Inflammatory macrophage treated with lipopolysaccharide for 1 hour (primary cell): Measurements from ENCODE around the gene CYTH4.

Source experiments
- DNase-seq, 2 donors: peaks; one replicate each; pipeline ENCODE4 v3.0.0-alpha.2; 2020 to 2022

Gene CYTH4

DNA sequence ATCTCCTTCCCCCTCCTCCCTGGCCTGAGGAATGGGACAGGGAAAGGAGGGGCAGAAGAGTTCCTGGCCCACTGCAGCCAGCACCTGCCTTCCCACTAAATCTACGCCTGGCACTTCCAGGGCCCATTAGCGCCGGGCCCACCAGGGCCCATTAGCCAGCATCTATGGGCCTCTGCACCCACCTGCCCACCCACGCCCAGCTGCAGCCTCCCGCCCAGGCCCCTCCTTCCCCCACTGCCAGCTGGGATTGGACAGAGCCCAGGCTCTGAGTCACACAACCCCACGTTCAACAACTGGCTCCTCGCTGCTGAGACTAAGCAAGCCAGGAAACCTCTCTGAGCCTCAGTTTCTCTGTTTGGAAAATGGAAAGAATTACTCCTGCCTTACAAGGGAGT is 48.7 kb downstream of the CYTH4 start:
- no peak for DNase-seq

DNA sequence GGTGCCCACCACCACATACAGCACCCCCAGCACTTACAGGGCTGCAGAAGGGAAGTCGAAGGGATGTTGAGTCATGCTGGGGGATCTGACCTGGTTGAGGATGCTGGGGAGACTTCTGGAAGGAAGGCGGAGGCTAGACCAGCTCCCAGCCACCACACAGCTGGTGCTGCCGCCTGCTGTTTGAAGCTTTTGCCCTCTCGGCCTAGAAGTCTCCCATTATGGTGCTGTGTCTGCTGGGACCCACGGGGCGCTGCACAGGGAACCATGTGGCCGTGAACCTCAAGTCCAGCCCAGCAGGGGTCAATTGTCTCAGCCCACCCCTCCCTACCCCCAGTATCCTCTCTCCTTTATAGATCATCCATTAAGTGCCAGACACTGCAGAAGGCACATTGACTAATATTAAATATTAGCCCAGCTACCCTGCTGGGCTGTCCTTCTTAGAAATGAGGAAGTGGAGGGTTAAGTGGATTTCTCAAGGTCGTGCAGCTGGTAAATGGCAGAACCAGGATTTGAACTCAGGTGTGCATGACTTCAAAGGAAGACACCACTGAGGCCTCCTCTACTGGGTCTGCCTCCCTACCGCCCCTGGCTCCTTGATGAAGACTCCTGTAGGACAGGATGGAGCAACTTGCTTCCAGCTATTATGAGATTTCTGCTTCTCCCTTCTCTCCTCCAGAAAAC is 49.7 kb downstream of the CYTH4 start:
- DNase-seq = peak in 1 of 2 donors; percentile 23

DNA sequence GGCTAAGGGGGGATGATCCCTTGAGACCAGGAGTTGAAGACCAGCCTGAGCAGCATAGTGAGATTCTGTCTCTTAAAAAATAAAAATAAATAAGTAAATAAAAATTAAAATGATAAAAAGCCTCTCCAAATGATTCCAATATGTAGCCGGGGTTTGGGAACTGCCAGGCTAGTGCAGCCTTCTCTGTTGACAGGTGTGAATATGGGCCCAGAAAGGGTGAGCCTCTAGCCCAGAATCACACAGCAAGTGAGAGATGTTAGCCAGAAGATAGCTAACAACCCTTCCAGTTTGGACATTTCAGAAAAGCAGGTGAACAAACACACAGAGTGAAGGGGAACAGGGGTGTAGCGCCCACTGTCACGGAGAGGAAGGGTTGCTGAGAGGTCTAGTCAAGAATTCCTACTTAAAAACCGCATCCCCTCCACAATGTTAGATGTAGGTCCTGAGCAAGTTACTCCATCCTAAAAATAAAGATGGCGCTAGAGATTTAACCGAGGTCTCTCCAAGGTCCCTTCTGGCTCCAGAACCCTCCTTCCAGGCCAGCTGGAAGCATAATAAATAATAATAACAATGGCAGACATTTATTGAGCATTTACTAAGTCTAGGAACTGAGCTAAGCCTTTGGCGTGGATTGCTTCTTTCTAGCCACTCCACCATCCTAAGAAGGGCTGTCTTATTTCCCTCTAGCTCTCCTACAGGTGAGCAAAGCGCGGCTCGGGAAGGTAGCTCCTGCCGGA is 51.6 kb downstream of the CYTH4 start:
- DNase-seq = no peak

DNA sequence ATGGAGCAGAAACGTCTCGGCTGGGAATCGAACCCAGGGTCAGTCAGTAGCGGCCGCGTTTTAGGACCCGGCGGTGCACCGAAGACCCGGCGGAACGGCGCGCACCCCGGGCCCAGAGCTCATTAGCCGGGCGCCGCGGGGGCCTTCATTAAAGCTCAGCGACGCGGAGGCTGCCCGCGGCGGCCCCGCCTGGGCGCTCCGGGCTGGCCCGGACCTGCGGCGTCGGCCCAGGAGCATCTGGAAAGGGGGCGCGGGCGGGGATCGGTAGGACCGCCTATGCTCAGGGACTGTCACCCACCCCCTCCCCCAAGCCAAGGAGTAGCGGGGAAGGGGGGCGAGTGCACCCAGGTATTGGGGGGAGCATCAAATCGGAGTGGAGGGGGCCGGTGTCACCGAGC is 52.2 kb downstream of the CYTH4 start:
- DNase-seq = no peak

DNA sequence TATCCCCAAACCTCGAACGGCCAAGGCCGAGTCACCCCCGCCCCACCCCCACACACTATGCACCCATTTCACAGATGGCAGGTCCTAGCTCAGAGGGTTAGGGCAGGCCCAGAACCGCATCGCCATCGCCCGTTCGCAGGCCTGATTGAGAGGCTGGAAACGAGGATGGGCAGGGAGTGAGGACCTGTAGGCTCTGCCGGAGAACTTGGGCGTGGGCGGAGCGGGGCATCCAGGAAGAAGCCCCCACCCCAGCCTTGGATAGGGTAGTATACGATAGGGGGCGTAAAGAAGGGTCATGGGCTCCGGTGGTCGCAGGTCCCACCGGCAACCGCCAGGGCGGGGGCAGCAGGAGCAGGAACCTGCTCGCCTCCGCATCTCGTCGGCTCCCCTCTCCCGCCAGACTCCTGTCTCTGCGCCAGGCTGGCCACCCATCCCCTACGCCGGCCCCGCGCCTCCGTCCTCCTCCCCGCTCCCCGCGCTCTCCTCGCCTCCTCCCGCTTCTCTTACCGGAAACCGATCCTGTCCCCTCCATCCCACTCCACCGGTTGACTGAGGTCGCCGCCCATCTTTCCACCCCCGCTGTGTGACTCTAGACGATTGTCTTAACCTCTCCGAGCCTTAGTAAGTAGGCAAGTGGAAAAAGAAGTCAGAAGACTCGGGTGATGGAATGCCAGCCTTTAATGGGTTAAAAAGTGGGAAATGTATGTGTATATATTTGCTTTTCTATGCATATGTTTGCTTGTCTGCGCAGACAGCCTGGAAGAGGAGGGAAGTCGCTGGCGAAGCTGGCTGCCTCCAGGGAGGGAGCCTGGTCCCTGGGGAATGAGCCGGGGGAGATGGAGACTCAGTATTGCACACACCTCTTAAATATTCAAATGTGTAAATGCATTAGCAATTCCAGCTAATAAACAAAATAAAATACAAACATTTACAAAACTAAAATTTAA is 52.8 kb downstream of the CYTH4 start:
- DNase-seq = no peak

DNA sequence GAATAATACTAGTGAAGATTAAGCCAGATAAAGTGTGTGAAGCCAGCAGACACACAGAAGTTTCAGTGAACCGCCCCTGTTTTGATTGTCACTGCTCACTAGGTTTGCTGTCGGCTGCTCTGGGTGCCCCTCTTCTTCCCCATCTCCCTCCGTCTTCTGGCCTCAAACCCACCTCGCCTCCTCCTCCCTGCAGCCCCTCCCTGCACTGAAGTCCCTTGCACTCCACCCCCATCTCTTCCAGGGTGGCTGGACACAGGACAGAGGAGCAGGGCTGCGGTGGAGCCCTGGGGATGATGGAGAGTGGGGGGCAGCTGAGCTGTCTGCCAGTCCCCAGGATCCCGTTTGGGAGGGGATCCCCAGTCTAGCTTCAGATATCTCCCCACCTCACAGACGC is 53.5 kb downstream of the CYTH4 start:
- no peak for DNase-seq

DNA sequence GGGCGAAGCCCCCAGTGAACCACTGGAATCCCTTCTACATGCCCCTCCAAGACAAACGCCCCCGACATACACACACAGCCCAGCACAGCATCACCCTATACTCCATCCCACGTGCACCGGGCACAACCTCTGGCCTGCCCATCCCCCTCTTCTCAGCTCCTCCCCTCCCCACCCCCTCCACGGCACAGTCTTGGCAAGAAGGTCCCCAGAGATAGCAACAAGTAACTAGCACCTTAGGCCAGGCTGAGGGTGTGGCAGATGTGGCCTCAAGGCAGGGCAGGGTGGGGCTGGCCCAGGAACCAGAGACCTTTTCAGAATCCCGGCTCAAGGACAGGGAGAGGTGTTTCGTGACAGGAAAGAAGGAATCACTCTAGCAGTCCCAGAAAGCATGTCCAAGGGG is 54.3 kb downstream of the CYTH4 start:
- no peak for DNase-seq

DNA sequence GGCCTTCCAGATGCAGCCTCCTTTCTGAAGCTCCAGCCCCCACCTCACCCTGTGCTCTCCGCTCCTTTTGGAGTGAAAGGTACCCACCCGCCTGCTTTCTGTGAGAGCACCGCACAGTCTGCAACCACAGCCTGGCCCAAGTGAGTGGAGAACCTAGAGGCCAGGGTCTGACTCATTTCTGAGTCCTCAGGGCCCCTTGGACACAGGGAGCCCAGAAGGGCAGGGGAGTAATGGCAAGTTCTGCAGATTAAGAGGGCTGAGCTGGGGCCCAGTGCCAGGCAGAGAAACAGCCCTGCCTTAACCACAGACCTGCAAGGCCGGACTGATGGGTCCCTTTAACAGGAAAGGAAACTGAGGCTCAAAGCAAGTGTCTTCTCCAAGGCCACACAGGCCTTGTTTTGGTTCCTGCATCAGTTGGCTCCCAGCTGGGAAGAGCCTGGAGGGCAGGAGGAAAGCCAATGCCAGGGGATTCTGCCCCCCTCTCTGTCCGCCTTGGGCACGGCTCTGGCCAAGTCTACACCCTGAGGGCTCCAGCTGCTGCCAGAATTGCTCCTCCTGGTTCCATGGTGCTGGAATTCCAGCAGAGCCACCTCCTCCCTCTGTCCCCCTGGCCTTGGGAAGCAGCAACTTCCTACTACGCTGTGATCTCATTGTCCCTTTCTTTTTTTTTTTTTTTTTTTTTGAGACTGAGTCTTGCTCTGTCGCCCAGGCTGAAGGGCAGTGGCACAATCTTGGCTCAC is 55.1 kb downstream of the CYTH4 start:
- no peak for DNase-seq

DNA sequence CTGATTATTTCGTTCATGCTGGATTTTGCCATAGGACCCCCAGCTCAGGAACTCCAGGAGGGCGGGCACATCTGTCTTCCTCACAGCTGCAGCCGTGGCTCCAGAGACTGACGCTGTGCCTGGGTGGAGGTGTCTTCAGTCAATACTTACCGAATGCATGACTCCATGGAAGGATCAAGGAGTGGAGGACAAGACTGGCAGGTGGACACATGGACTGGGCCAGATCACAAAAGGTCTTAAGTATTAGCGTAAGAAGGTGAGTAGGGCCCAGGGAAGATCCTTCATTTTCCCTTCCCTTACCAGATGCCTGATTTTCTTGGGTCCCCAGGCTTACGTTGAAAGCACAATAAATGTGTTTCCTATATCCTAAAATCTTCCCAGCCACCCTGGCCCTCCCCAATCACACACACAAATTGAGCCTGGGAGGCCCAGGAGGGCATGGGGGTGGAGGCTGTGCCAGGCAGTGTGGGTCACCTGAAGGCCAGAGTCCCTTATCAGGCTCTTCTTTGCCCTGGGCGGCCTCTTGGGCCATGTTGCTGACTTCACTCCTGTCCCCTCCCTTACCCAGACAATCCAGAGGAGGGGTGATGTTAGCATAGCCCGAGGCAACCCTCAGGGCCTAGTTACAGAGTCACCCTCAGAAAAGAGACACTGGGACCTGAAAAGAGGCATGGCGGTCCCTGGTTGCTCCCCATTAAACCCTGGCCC is 56.4 kb downstream of the CYTH4 start:
- no peak for DNase-seq

DNA sequence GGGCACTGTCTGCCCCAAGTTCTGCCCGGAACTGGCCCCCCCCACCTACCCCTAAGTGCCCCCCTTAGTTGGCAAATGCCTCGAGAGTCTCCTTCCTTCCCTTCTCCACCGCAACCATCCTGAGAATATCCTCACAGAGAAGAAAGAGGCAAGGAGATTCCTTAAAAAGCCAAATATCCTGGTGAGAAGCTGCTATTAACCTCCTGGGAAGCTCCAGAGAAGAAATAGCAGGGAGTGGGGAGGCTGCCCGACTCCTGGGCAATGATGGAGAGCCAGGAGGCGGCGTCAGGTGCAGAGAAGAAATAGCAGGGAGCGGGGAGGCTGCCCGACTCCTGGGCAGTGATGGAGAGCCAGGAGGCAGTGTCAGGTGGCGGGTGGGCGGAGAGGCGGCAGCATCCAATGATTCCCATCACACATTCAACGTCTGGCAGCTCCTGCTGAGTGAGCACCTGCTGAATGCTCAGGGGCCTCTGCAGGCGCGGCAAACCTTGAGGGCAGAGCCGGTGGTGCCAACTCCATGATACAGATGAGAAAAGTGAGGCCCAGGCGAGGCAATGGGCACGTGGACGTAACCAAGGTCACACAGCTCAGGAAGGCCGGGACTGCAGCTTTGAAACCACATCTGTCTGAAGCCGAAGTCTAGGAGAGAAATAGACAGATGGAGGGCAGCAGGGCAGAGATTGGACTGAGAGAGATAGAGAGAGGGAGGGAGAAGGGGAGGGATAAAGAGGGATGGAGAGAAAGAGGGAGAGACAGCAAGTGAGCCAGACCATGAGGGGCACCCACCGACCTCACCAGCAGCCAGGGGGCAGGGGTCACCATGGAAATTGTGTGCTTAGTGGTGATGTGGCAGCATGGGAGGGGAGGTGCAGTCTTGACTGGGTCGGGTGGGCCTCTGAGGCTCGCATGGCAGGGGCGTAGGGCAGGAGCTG is 58.3 kb downstream of the CYTH4 start:
- DNase-seq = no peak

DNA sequence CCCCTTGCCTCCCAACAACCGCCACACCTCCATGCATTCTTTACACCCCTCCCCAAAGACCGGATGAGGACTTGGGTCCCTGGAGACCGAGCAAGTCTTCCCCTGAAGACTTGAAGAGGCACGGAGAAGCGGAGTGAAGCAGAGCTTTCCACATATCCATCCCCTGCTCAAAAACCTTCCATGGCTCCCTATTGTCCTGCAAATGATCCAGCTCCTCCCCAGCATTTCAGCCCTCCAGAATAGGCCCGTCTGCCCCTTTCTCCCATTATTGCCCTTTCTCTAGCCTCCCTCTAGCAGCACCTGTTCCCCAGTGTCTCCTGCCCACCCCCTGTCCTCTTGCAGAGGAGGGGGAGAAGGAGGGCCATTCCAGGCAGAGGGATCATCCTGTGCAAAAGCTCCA is 59.8 kb downstream of the CYTH4 start:
- DNase-seq = no peak

DNA sequence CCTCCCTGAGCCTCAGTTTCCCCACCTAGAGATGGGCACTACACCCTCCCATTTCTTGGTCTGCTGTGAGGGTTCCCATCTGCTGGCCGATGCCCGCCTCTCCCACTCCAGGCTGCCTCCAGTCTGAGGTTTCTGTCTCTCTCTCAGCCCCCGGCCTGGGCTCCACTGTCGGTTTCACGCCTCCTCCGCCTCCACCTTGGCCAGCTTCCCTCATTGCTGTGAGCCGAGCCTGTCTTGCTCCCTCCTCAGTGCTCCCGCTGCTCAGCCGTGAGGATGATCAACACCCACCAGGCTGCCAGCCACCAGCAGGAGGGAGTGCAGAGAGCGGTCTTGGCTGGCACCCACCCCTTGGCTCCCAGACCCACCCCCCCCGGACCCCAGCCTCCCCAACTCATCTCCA is 61.0 kb downstream of the CYTH4 start:
- DNase-seq = no peak

DNA sequence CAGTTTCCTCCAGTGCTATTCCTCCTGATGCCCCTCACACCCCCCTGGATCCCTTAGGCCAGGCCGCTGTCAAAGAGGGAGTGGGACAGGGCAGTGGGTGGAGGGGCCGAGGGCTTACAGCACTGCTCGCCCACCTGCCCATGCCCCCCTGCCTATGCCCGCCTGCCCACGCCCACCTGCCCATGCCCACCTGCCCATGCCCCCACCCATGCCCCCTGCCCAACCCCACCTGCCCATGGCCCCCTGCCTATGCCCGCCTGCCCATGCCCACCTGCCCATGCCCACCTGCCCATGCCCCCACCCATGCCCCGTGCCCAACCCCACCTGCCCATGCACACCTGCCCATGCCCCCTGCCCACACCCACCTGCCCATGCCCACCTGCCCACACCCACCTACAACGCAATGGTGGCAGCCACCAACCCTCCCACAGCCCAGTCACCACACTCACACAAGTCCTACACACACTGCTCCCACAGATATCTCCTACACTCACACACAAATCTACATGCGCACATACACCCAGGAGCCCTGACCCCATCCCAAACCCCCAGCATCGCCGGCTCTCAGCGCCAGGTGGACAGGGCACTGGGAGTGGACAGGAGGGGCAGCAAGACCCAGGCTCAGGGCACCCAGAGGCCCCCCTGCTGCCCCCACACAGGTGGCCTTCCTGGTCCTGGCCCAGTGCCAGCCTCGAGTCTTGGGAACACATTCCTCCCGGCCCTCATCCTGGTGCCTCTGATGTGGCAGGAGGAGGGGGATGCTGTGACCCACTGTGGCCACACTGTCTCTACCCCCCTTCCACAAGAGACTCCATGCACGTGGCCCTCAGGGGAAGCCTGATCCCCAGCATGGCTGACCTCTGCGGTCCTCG is 61.8 kb downstream of the CYTH4 start:
- DNase-seq = no peak

DNA sequence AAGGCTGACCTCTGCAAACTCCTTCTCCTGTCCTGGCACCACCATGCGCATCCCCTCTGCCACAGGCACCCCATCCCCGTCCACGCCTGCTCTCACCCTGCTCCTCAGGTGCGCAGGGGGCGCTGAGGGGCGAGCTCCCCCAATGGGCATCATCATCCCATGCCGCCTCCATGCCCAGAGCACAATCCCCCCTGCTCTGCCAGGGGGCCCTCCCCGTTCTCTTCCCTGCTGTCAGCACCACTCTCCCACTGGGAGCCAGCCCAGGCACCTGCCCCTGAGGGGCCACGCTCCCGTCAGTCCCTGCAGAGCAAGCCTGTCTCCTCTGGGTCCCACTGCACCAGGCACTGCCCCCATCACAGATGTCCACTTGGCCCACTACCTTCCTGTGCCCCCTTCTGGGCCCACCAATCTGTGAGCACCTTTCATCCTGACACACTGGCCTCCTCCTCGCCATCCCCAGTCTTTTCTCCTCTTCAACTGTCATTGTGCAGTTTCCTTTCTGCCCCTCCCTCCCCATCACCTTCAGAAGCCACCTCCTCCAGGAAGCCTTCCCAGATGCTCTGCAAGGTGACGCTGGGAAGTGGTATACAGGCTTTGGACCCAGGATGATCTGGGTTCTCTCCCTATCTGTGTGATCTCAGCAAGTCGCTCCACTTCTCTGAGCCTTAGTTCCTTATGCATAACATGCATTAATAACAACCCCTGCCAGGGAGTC is 62.6 kb downstream of the CYTH4 start:
- DNase-seq = no peak

DNA sequence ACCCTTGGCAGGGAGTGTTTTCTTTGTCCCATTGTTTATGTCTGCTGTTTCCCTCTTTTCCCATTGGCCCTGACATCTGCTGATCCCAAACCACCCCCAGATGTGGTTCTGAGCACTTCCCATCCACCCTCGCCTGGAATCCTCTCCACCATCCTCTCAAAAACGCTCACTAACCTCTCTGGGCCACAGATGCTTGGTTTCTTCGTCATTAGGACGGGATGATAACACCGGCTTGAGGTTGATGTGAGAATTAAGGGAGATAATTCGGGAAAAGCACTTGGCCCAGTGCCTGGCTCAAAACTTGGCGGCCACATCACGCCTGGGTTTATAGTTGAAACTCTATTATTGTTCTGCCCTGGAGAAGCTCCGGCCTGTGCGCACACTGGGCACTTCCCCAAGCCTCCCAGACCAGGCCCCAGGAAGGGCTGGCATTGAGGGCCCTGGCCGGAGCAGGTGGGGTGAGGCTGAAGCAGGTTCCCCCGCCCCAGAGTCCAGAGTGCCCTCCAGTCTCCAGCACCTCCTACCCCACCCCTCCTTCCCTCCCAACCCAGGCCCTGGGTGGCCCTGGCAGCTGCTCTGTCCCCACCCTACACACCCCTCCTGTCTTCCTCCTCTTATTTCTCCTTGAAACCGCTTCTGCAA is 63.7 kb downstream of the CYTH4 start:
- no peak for DNase-seq

DNA sequence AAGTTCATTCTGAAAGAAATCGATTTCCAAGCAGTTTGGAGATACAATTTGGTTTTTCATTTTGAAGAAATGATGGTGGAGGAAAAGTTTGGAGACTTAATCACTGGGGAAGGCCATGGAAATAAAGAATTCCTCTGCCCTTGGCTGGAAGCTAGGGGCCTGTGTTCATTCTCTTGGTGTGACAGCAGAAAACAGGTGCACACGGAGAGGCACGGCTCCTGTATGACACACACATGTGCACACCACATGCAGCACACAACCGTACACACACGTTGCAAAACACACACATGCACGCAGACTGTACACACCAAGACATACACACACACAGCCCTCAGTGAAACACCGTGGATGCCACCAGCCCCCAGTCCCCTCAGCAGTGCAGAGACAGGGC is 64.2 kb downstream of the CYTH4 start:
- DNase-seq = no peak

DNA sequence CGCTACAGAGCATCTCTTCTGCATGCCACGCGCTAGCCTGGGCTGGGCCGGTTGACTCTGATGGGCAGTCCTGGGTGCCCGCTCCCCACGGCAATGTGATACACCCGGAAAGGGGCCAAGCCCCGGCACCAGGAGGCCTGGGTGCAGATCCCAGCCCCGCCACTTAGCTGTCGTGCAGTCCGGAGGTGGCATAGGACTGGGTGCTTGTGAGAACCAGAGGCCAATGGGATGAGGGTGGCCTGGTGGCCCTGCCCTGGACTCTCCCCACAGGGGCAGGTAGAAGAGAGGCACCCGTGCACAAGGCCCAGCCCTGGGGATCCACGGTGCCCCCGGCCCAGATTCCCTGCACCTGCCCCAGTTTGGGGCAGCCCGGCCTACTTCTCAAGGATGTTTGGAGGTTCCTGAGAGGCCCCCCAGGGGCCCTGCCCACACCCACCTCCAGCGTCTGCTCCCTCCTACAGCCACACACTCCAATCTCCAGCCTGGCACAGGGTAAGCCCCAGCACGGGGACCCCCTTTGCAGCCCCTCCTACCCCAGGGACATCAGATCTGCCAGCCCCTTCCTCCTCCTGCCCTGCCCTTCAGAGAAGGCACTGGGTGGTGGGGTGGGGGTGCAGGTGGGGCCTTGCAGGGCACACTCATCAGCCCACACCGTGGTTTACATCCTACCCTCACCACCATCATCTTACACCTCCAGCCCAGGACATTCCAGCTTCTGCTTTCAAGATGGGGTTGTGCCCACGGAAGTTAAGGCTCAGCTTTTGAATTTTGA is 66.9 kb downstream of the CYTH4 start:
- peak; percentile 26 to 36 for DNase-seq

DNA sequence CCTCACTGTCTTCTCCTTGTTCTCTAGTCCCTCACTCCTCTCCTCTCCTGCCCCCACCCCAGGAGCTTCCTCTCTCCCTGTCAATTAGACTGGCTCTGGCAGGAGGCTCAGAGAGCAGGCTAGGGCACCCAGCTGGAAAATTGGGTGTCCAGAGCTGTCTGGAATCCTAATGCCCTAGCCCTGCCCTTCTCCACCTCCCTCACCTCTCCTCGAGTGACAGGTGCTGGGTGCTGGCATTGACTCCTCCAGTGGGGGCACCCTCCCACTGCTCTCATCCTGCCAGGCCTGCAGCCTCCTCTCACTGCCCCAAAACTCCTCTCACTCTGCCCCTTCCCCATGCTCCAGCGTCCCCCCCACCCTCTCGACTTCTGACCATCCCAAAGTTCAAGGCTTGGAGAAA is 68.9 kb downstream of the CYTH4 start:
- DNase-seq = no peak
